ENCODE data around the gene GJB6. TPM values are rescaled to one million over a fixed set of nuclear protein-coding genes. Genes with fewer than 3 reads are reported as not detected.

Gene GJB6
- total and polyA plus RNA-seq, 4 donors: 0.06 to 0.08 TPM; not detected in 2

DNA sequence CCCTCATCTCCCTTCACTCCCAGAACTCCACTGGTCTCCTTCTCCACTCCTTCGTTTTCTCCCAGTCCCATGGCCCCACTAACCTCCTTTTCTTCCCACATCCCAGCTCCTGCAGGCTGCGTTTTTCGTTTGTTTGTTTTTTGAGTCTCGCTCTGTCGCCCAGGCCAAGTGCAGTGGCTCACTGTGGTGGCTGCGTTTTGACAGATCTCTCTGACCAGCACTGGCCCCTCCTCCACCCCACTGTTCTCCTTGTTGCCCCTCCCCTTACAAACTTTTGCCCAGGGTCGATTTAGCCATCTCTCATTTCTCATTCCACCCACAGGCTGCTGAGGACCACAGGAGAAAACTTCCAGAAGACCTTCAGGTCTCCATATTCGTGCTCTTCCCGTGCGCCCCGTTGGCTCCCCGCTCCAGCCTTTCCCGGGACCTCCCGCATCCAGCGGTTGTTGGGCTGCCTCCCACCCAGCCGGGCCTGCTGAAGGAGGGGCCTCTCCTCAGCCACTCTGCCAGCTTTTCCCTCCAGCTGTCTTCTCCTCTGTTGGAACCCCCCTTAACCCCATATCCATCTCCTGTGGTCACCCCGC lies 40.6 kb upstream of the GJB6 start:
- Histone ChIP-seq H3K27me3 (ENCODE audit: control insufficient read depth in 4 of 4, insufficient read depth in 4 of 4, low read length in 3 of 4) (no peaks in the 10 kb centered on the region), H3K9me3 (ENCODE audit: control insufficient read depth in 4 of 4, low read length in 3 of 4) (no peaks in the 10 kb centered on the region), H3K4me3 (ENCODE audit: low read depth in 1 of 3, low read length in 3 of 3) (no peak overlapping the region), H3K9ac (ENCODE audit: low read depth in 1 of 2, low read length in 2 of 2) (no peak overlapping the region), H3K27ac (ENCODE audit: low read depth in 1 of 2, low read length in 2 of 2) (no peak overlapping the region), H3K36me3 (ENCODE audit: control insufficient read depth in 4 of 4, insufficient read depth in 3 of 4, low read depth in 1 of 4, low read length in 3 of 4) (no peaks in the 10 kb centered on the region), H3K4me1 (ENCODE audit: control insufficient read depth in 4 of 4, insufficient read depth in 4 of 4, low read length in 3 of 4) (no peaks in the 10 kb centered on the region)
- TF ChIP-seq, protein P1, sequence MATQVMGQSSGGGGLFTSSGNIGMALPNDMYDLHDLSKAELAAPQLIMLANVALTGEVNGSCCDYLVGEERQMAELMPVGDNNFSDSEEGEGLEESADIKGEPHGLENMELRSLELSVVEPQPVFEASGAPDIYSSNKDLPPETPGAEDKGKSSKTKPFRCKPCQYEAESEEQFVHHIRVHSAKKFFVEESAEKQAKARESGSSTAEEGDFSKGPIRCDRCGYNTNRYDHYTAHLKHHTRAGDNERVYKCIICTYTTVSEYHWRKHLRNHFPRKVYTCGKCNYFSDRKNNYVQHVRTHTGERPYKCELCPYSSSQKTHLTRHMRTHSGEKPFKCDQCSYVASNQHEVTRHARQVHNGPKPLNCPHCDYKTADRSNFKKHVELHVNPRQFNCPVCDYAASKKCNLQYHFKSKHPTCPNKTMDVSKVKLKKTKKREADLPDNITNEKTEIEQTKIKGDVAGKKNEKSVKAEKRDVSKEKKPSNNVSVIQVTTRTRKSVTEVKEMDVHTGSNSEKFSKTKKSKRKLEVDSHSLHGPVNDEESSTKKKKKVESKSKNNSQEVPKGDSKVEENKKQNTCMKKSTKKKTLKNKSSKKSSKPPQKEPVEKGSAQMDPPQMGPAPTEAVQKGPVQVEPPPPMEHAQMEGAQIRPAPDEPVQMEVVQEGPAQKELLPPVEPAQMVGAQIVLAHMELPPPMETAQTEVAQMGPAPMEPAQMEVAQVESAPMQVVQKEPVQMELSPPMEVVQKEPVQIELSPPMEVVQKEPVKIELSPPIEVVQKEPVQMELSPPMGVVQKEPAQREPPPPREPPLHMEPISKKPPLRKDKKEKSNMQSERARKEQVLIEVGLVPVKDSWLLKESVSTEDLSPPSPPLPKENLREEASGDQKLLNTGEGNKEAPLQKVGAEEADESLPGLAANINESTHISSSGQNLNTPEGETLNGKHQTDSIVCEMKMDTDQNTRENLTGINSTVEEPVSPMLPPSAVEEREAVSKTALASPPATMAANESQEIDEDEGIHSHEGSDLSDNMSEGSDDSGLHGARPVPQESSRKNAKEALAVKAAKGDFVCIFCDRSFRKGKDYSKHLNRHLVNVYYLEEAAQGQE (IDR thresholded peaks at IDR 0.05): no peak
- TF ChIP-seq EGR1 (IDR thresholded peaks at IDR 0.05; ENCODE audit: low read depth in 2 of 2) (no peak), RXRA (IDR thresholded peaks at IDR 0.05) (no peak), HNF4A (conservative IDR thresholded peaks at IDR 0.05) (no peak), HNF4G (IDR thresholded peaks at IDR 0.05) (no peak), NR2F2 (IDR thresholded peaks at IDR 0.05) (no peak), SP1 (IDR thresholded peaks at IDR 0.05) (no peak), GABPA (IDR thresholded peaks at IDR 0.05 in 1 of 2, conservative IDR thresholded peaks at IDR 0.05 in 1 of 2) (no peak), YY1 (IDR thresholded peaks at IDR 0.05) (no peak), TAF1 (conservative IDR thresholded peaks at IDR 0.05) (no peak), ATF3 (IDR thresholded peaks at IDR 0.05) (no peak), ZBTB33 (IDR thresholded peaks at IDR 0.05) (no peak), MAX (IDR thresholded peaks at IDR 0.05) (no peak), RAD21 (IDR thresholded peaks at IDR 0.05) (no peak), FOXA1 (IDR thresholded peaks at IDR 0.05) (no peak), FOXA2 (IDR thresholded peaks at IDR 0.05) (no peak), JUND (IDR thresholded peaks at IDR 0.05) (no peak)
- TF ChIP-seq, protein P2, sequence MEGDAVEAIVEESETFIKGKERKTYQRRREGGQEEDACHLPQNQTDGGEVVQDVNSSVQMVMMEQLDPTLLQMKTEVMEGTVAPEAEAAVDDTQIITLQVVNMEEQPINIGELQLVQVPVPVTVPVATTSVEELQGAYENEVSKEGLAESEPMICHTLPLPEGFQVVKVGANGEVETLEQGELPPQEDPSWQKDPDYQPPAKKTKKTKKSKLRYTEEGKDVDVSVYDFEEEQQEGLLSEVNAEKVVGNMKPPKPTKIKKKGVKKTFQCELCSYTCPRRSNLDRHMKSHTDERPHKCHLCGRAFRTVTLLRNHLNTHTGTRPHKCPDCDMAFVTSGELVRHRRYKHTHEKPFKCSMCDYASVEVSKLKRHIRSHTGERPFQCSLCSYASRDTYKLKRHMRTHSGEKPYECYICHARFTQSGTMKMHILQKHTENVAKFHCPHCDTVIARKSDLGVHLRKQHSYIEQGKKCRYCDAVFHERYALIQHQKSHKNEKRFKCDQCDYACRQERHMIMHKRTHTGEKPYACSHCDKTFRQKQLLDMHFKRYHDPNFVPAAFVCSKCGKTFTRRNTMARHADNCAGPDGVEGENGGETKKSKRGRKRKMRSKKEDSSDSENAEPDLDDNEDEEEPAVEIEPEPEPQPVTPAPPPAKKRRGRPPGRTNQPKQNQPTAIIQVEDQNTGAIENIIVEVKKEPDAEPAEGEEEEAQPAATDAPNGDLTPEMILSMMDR (IDR thresholded peaks at IDR 0.05; ENCODE audit: low read depth, low read length, missing input control): no peak
- WGBS: 78% methylated on average over 17 of the region's 17 CpGs
- DNase-seq (ENCODE audit: low spot score): no peak

Measured in liver (tissue), 9 donors.